ENCODE results near the gene DIO2.

DIO2 gene

GRCh38 chr14:80206351-80207080, 4.8 kb downstream of the DIO2 start:
- no peak for DNase-seq (ENCODE audit: low spot score)
- no peak for TF ChIP-seq CTCF (IDR thresholded peaks at IDR 0.05; ENCODE audit: extremely low read depth, missing control alignments)

GRCh38 chr14:80202888-80203562, 8.3 kb downstream of the DIO2 start:
- peak; percentile 11 for DNase-seq (ENCODE audit: low spot score)
- peak; percentile 64 for TF ChIP-seq CTCF (IDR thresholded peaks at IDR 0.05; ENCODE audit: extremely low read depth, missing control alignments)

- DNase-seq (ENCODE audit: low spot score): no peak
- TF ChIP-seq CTCF (IDR thresholded peaks at IDR 0.05; ENCODE audit: extremely low read depth, missing control alignments): no peak
Measured at GRCh38 chr14:80200093-80200492, 11.2 kb downstream of the DIO2 start.

GRCh38 chr14:80188571-80188970, 22.7 kb downstream of the DIO2 start:
- no peak for DNase-seq (ENCODE audit: low spot score)
- no peak for TF ChIP-seq CTCF (IDR thresholded peaks at IDR 0.05; ENCODE audit: extremely low read depth, missing control alignments)

- no peak for TF ChIP-seq CTCF (IDR thresholded peaks at IDR 0.05; ENCODE audit: extremely low read depth, missing control alignments)
- DNase-seq (ENCODE audit: low spot score): no peak
Measured at GRCh38 chr14:80186301-80186800, 25.0 kb downstream of the DIO2 start.

- no peak for TF ChIP-seq CTCF (IDR thresholded peaks at IDR 0.05; ENCODE audit: extremely low read depth, missing control alignments)
- DNase-seq (ENCODE audit: low spot score): no peak
Measured at GRCh38 chr14:80176893-80177292, 34.4 kb downstream of the DIO2 start.

- no peak for TF ChIP-seq CTCF (IDR thresholded peaks at IDR 0.05; ENCODE audit: extremely low read depth, missing control alignments)
- DNase-seq (ENCODE audit: low spot score): no peak
Measured at GRCh38 chr14:80172375-80173051, 38.8 kb downstream of the DIO2 start.
